ENCODE measurements around the gene NAV3.
A peak's percentile ranks its signal among the peaks of the same experiment; 100 is the strongest.

DNA sequence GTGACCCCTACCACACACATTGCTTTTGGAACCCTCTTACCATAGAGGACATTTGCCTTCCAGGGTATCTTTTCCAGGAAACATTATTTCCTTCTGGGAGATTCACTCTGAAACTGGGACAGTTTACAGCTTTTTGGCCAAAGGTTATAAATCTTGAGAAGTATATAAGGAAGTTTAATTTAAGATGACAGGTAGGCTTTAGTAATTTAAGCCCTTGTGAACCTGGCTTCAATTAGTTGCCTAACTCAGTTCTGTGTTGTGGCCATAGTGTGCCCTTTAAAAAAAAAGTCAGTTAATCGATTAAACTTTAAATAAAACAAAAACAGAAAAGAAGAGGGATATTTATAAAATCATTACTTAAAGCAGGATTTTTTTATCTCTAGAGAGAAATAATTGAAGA is 142.9 kb downstream of the NAV3 start:
- TF ChIP-seq, protein P1, sequence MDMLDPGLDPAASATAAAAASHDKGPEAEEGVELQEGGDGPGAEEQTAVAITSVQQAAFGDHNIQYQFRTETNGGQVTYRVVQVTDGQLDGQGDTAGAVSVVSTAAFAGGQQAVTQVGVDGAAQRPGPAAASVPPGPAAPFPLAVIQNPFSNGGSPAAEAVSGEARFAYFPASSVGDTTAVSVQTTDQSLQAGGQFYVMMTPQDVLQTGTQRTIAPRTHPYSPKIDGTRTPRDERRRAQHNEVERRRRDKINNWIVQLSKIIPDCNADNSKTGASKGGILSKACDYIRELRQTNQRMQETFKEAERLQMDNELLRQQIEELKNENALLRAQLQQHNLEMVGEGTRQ (IDR thresholded peaks at IDR 0.05; ENCODE audit: borderline replicate concordance, low read depth, low read length) = no peak
- TF ChIP-seq POLR2AphosphoS5 (IDR thresholded peaks at IDR 0.05; ENCODE audit: low read depth, low read length) (no peak), SMC3 (IDR thresholded peaks at IDR 0.05; ENCODE audit: low read depth, low read length) (no peak), NFIC (IDR thresholded peaks at IDR 0.05; ENCODE audit: borderline replicate concordance) (no peak), JUND (IDR thresholded peaks at IDR 0.05) (no peak), RAD21 (IDR thresholded peaks at IDR 0.05; ENCODE audit: low read length) (no peak), TCF12 (IDR thresholded peaks at IDR 0.05) (peak; percentile 61), SIN3A (IDR thresholded peaks at IDR 0.05; ENCODE audit: borderline replicate concordance, low read depth, low read length) (no peak), EZH2phosphoT487 (IDR thresholded peaks at IDR 0.05; ENCODE audit: borderline replicate concordance, low read depth) (no peak), ELF1 (IDR thresholded peaks at IDR 0.05) (no peak)
- TF ChIP-seq, protein P2, sequence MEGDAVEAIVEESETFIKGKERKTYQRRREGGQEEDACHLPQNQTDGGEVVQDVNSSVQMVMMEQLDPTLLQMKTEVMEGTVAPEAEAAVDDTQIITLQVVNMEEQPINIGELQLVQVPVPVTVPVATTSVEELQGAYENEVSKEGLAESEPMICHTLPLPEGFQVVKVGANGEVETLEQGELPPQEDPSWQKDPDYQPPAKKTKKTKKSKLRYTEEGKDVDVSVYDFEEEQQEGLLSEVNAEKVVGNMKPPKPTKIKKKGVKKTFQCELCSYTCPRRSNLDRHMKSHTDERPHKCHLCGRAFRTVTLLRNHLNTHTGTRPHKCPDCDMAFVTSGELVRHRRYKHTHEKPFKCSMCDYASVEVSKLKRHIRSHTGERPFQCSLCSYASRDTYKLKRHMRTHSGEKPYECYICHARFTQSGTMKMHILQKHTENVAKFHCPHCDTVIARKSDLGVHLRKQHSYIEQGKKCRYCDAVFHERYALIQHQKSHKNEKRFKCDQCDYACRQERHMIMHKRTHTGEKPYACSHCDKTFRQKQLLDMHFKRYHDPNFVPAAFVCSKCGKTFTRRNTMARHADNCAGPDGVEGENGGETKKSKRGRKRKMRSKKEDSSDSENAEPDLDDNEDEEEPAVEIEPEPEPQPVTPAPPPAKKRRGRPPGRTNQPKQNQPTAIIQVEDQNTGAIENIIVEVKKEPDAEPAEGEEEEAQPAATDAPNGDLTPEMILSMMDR (IDR thresholded peaks at IDR 0.05) = no peak
- TF ChIP-seq, protein P3, sequence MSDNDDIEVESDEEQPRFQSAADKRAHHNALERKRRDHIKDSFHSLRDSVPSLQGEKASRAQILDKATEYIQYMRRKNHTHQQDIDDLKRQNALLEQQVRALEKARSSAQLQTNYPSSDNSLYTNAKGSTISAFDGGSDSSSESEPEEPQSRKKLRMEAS (IDR thresholded peaks at IDR 0.05; ENCODE audit: low read depth) = no peak
